Astrocyte of the hippocampus (primary cell): ENCODE data around the gene GALNT14.

ENCODE experiments used
- DNase-seq: peaks from one replicate; pipeline ENCODE4 v3.0.0; 2011; ENCODE audit warnings: low read depth, low spot score

The GALNT14 gene

GRCh38 chr2:31088504-31089195 is 49.6 kb downstream of the GALNT14 start:
- no peak for DNase-seq

GRCh38 chr2:31087491-31087890 is 50.7 kb downstream of the GALNT14 start:
- no peak for DNase-seq

- DNase-seq = no peak
These were observed 51.6 kb downstream of the GALNT14 start for GRCh38 chr2:31086590-31086989.

DNA sequence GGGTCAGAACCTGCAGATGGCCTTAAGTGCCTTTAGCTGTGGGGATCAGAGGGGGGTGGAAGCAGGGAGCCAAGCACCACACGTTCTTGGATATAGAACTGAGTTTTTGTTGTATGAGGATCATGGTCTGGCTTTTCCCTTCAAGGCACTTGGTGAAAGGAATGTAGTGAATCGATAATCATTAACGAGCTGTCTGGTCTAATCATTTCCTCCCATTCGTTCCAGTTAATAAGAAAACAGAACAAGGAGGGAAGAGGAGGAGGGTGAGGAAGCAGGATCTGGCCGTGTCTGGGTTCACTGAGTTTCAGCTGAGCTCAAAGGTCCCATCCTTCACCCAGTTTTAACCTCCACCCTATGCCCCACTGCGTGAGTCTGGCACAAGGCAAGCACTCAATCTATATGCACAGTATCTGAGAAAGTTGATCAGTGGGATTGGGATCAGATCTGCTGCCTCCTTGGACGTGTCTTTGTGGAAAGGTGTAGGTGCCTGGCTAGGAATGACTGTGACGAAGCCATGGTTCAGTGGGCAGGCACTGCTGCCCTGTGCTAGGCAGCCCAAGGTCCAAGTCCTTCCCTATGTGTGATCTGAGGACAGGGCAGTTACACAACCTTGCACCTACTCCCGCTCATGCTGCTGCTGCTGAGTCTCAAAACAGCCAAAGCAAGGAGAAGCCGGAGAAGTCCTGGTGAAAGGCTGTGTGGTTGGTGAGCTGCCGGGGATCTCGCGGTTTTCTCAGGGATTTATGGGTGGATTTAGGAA is 54.8 kb downstream of the GALNT14 start:
- DNase-seq = no peak

DNA sequence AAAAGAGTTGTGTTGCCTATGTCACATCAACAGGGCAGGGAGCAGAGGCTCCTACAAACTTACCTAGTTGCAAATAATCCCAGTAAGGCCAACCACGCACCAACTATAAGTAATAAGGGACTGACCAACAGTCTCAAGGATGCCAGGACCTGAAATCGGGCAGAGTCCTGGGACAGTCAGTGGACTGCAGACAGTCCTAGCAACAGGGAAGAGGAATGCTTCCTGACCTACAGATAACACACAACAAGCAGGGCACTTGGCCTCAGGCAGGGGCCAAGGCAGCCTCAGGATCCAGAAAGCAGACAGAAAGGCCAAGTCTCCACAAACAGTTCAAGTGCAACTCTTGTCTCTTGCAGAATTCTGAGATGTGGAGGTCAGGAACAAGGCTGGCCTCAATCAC is 56.2 kb downstream of the GALNT14 start:
- DNase-seq = no peak

GRCh38 chr2:31081492-31081891 is 56.7 kb downstream of the GALNT14 start:
- DNase-seq = no peak

- DNase-seq = no peak
These were observed 57.9 kb downstream of the GALNT14 start for GRCh38 chr2:31080361-31080760.

DNA sequence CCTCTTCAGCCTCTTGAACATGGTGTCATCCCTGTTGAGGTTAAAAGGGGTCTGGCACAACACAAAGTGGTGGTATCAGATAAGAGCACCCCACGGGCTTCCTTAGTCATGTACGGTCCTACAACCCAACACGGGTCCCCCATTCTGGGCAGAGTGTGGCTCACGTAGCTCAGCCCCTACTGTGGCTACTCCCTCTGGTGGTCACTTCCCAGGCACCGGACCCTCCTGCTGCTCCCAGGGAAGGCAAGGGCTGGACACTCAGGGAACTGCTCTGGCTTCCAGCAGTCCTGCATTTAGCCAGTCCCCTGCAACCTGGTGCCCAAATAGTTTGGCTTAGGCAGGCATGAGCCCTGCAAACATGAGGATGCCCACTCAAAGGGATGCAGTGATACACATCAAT is 58.6 kb downstream of the GALNT14 start:
- DNase-seq = no peak

DNA sequence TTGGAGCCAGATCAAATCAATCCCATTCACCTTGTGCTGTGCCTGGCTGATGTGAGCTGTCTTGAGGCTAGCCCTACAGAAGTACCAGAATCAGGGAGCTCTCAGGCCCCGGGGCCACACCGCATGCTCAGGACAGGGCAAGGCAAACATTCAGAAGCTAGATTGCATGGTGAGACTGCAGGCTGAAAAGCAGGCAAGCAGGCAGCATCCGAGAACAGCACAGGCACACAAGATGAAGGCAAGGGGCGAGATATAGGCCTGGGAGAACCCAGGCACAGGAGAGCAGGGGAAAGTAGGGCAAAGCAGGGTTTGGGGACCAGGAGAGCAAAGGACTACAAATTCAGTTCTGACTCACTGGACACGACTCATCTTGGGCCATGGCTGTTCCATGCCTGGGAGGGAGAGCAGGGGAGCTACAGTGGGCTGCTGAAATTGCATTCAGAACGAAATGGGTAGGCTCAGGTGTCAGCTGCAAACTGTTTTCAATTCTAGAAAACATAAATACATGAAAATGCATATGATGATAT is 59.6 kb downstream of the GALNT14 start:
- DNase-seq = no peak

DNA sequence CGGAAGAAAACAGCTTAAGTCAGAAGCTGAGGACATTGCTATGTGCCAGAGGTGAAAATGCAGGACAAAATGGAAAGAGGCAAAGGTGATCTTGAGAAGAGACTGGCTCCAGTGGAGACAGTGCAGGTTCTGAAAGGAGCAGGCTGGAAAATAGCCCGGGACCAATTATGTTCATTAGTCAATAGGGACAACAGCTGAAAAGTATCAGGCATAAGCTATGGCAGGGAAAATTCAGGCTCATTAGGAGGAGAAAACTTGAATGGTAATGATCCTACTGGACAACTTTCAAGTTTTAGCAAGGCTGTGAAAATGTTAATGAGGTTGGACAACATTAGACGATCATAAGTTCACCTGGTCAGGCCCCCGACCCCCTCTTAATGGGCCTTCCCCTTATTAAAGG is 60.2 kb downstream of the GALNT14 start:
- no peak for DNase-seq

GRCh38 chr2:31075941-31076590 is 62.2 kb downstream of the GALNT14 start:
- DNase-seq = peak; percentile 12

- no peak for DNase-seq
These were observed 62.8 kb downstream of the GALNT14 start for GRCh38 chr2:31075431-31075830.

DNA sequence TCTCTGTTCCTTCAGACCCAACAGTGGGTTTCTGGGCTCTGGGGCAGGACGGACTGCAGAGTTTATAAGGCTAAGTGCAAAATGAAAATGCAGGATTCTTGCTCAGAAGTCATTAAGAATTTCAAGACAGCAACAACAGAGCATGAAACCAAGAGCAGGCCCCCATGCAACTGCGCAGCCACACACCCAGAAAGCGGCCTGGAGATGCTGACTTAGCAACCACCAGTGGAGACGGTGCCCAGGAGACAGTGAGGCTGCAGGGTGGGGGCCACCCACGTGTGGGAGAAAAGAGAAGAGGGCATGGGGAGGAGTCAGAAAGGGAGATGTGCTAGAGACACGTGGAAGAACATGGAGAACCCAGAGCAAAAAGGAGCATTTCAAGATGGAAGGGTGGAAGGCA is 66.5 kb downstream of the GALNT14 start:
- no peak for DNase-seq

- DNase-seq = peak; percentile 32
These were observed 67.7 kb downstream of the GALNT14 start for GRCh38 chr2:31070339-31071125.

DNA sequence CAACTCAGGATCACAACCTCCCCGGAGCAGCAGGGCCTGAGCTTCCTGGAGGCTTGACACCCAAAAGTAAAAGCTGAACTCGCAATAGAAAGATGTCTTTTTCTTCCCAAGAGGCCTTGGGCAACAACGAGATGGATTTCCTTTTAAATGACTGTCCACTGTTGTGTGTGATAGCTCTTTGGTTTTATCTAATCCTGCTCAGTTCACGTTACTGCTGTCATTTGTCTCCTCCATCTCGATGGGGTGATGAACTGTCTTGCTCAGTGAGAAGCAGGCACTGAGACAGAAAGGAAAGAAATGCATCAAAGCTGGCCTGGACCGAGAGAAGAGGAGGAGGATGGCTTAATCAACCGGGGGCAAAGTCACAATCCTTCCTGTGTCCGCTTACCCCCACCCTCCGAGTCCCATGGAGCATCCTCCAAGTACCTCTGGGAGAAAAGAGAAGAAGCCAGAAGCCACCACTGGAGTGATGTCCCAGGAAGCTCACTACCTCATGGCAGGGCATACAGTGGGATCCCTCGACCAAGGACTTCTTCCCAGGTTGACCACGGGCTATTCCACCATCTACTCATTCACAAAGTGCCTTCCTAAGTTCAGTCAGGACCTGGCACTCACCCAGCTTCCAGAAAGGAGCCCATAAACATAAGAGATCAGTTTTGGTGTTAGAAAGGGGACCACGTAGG is 68.5 kb downstream of the GALNT14 start:
- no peak for DNase-seq

- no peak for DNase-seq
These were observed 71.0 kb downstream of the GALNT14 start for GRCh38 chr2:31067259-31067658.

GRCh38 chr2:31066551-31066950 is 71.7 kb downstream of the GALNT14 start:
- DNase-seq = no peak

DNA sequence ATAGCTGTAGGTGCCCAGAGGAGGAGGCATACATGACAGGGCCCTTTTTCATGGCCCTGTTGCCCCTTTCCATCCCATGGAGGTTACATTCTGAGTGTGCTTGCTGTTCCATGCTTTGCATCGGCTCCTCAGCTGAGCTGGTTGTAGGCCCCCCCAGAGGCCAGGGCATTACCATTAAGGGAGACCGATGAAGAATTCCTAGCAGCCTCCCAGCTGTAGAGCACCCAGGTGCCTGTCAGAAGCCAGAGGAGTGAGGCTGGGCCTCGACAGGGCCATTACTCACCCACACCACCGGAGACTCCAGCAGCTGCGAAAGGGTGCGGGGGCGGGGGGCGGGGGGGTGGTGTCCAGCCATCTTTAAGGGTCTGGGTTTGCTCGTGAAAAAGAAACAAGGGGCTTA is 72.2 kb downstream of the GALNT14 start:
- no peak for DNase-seq

- no peak for DNase-seq
These were observed 72.9 kb downstream of the GALNT14 start for GRCh38 chr2:31065356-31065755.

GRCh38 chr2:31060397-31060796 is 77.8 kb downstream of the GALNT14 start:
- DNase-seq = no peak
